NCI-H187 treated with DMSO at 0.1 percent for 48 hours (cell line): ENCODE results near the gene KANSL1.
A peak's percentile ranks its signal among the peaks of the same experiment; 100 is the strongest.
"Not testable (repeated sequence)": the region's sequence is repeated elsewhere in the genome, so short reads cannot be mapped to it uniquely, and the experiment has no call there.

ENCODE experiments used
- DNase-seq: peaks from one replicate; lab custom pipeline; 2025; lab: John Stamatoyannopoulos, UW

Gene KANSL1, protein sequence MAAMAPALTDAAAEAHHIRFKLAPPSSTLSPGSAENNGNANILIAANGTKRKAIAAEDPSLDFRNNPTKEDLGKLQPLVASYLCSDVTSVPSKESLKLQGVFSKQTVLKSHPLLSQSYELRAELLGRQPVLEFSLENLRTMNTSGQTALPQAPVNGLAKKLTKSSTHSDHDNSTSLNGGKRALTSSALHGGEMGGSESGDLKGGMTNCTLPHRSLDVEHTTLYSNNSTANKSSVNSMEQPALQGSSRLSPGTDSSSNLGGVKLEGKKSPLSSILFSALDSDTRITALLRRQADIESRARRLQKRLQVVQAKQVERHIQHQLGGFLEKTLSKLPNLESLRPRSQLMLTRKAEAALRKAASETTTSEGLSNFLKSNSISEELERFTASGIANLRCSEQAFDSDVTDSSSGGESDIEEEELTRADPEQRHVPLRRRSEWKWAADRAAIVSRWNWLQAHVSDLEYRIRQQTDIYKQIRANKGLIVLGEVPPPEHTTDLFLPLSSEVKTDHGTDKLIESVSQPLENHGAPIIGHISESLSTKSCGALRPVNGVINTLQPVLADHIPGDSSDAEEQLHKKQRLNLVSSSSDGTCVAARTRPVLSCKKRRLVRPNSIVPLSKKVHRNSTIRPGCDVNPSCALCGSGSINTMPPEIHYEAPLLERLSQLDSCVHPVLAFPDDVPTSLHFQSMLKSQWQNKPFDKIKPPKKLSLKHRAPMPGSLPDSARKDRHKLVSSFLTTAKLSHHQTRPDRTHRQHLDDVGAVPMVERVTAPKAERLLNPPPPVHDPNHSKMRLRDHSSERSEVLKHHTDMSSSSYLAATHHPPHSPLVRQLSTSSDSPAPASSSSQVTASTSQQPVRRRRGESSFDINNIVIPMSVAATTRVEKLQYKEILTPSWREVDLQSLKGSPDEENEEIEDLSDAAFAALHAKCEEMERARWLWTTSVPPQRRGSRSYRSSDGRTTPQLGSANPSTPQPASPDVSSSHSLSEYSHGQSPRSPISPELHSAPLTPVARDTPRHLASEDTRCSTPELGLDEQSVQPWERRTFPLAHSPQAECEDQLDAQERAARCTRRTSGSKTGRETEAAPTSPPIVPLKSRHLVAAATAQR (N-terminal part only)

GRCh38 chr17:46193151-46193625 lies at the start of gene KANSL1:
KANSL1 (minus strand) TSS chr17:46193429; CDS start chr17:46172143, 21,286 bp downstream.
- peak; percentile 21 for DNase-seq

- DNase-seq: not testable (repeated sequence)
Observed at GRCh38 chr17:46231359-46231758, 38.1 kb upstream of the KANSL1 start.

DNA sequence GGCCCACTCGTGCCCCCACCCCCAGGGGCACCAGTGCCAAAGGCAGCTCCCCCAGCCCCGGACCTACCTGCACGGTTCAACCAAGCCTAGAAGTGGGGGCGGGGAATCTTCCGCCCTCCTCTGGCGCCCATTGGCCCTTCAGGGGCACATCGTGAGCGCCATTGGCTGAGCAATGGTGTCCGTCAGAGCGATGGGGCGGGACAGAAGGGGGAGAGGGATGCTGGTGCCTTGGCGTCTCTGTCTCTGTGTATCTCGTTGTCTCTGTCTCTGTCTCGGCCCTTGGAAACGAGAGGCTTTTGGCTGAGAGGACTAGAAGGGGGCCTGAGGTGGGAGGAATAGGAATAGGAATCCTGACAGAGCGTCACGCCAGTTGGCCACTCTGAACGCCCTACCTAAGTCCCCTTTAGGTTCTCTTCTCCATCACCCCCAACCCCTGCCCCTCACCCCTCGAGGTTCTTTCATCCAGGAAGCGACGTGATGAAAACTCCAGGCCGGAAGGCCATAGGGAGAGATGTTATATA lies 32.1 kb upstream of the KANSL1 start:
- DNase-seq: peak; percentile 54

- not testable (repeated sequence) for DNase-seq
Observed at GRCh38 chr17:46224864-46225263, 31.6 kb upstream of the KANSL1 start.

DNA sequence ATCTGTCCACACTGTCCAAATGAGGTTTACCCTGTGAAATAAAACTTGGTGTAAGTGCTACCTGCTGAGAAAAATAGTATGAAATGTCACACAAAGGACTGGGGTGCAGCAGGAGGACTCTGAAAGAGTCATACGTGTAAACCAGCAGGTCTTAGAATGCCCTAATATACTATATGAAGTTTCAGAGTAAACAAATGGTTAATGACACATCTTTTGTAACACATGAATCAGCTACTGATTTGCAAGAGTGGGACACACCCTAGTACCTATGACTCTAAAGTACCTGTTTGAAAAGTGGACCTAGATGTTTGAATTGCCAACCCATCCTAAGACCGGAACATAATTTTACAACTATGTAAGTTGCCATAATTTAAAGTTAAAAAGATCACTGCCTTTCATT lies 29.8 kb upstream of the KANSL1 start:
- not testable (repeated sequence) for DNase-seq

DNA sequence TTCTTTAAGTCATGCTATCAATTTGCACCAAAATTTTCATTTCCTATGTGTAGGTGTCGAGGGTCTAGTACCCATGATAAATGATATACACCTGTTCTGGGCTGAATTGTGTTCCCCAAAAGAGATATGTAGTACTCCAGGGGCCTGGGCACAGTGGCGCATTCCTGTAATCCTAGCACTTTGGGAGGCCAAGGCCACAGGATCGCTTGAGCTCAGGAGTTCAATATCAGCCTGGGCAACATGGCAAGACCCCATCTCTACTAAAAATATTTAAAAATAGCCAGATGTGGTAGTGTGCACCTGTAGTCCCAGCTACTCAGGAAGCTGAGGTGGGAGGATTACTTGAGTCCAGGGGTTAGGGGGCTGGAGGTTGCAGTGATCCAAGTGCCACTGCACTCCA lies 23.5 kb upstream of the KANSL1 start:
- no peak for DNase-seq

- DNase-seq: no peak
Observed at GRCh38 chr17:46212634-46213435, 19.6 kb upstream of the KANSL1 start.

DNA sequence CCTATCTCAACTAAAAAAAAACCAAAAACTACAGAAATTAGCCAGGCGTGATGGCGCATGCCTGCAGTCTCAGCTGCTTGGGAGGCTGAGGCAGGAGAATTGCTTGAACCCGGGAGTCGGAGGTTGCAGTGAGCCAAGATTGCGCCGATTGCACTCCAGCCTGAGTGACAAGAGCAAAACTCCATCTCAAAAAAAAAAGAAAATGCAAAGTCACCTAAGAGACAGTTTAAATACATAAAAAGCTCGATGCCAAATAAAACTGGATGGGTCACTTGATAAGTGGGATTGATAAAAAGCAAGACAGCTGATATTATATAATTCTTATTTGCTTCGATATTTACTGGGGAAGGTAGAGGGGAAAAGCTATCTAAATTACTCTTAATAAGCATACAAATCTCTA lies 15.8 kb upstream of the KANSL1 start:
- DNase-seq: no peak

DNA sequence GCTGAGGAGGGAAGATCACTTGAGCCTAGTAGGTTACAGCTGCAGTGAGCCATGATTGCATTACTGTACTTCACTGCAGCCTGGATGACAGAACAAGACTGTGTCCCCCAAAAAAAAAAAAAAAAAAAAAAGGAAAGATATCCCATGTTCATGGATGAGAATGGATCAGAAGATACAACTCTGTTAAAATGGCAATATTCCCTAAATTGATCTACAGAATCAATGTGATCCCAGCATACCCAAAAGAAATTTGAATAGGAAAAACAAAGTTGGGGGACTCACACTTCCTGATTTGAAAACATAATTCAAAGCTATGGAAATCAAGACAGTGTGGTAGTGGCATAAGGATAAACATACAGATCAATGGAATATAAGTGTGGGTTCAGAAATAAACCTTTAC lies 12.7 kb upstream of the KANSL1 start:
- no peak for DNase-seq

DNA sequence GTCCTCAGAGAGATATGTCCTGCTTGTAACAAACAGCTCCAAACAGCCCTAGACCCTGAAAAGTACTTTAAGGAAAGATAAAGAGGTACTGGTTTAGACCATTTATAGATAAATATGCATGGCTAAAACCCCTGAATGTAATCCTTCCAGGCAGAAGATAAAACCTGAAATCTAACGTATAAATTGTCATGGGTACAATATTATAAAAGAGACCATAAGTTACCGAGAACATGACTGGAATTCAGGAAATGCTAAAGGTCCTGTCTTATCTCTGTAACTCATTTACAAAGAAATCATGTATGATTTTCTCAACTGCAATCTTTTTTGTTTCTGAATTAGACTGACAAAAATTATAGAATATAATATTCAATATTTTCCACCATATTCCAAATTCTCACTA lies 9.2 kb upstream of the KANSL1 start:
- DNase-seq: no peak

DNA sequence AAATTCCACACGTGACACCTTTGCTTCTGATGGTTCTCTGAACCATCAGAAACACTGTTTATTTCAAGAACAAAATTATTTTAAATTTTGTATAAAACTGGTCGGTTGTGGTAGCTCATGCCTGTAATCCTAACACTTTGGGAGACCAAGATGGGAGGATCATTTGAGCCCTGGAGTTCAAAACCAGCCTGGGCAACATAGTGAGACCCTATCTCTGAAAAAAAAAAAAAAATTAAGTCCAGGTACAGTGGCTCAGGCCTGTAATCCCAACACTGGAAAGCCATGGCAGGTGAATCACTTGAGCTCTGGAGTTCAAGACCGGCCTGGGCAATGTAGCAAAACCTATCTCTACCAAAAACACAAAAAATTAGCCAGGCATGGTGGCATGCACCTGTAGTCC lies 8.3 kb upstream of the KANSL1 start:
- no peak for DNase-seq

DNA sequence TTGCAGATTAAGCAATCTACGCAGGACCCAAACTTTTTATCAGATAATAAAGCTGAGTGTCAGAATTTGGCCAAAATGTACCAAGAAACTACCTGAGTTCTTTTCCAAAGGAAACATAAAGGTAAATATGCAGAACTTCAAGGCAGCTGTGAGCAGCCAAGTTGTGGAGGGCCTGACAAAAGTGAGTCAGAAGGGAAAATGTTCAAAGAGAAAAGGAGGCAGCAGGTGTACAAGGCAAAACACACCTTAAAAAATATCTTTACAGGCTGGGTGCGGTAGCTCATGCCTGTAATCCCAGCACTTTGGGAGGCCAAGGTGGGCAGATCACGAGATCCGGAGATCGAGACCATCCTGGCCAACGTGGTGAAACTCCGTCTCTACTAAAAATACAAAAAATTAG lies 7.0 kb upstream of the KANSL1 start:
- no peak for DNase-seq

DNA sequence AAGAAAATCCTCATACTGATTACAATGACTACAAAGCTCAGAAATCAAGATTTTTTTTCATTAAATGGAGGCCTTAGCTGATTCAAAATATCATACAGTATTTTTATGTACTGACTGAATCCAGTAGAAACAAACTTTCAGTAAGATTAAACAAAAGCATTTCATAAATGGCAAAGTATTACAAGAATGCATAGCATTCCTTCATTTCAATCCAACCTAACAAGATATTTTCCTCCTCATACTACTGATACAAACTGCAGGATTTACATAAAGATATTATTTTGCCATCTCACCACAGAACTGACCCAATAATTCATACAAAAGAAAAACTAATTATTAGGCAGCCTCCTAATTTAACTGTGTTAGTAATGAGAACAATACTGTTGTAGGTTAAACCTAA lies 6.2 kb upstream of the KANSL1 start:
- no peak for DNase-seq

DNA sequence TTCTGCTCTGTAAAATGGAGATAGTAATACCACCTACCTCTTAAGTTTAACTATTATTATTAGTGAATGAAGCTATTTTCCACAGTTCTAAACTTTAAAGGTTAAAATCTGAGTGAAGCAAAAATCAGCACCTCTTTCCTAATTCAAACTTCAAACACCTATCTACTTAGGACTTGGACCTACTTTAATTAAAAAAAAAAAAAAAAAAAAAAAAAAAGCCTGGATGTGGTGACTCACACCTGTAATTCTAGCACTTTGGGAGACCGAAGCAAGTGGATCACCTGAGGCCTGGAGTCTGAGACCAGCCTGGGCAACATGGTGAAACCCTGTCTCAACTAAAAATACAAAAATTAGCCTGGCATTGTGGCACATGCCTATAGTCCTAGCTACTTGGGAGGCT lies 5.0 kb upstream of the KANSL1 start:
- DNase-seq: no peak

GRCh38 chr17:46197530-46197929 lies 4.3 kb upstream of the KANSL1 start:
- no peak for DNase-seq

- no peak for DNase-seq
Observed at GRCh38 chr17:46195939-46196716, 2.9 kb upstream of the KANSL1 start.

- no peak for DNase-seq
Observed at GRCh38 chr17:46195217-46195855, 2.1 kb upstream of the KANSL1 start.

DNA sequence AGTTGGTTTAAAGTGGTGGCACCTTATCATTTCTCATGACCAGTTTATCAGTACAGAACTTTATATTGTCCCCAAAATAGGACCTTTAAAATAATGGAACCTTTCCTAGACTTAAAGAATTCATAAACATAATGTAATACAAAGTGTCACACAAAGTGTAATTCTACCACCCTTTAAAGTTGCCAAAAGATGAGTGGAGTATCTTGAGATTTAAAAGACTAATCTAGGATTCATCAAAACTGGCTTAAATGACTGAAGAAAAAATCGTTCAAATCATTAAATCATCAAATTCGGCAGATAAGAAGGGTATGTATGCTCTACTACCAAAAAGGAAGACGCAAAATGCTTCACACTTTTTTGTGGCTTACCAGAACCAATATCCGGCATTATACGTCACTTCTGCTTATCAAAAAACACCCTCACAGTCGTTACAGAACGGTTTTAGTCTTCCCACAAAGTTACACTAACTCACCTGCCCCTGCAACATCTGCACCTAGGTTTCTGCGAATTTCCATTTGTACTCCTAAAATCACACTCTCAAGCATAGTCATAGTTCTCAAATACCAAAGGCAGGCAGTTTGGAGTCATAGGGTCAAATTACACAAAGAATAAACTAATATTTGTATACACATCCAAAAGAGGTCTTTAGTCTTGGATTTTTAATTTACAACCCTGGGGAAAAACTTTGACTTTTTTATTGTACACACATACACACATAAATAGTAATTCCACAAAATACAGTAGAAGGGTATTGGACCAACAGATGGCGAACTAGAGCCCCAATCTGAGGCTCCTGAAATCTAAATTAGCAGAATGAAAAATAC lies 1.4 kb upstream of the KANSL1 start:
- no peak for DNase-seq
